GM23248 (cell line): ENCODE data around the gene C3orf18. TPM values are rescaled to one million over a fixed set of nuclear protein-coding genes. Genes with fewer than 3 reads are reported as not detected.

Experiments
- DNase-seq: peaks from one replicate; pipeline ENCODE4 v3.0.0-alpha.2; 2015
- H2AFZ ChIP-seq: fragments of 200-600 bp; sonication (generic); 2 replicates; pipeline ENCODE4 v1.6.1; 2016; ENCODE audit warnings: antibody characterized with exemption
- H3F3A ChIP-seq: fragments of 200-600 bp; sonication (generic); 2 replicates; pipeline ENCODE4 v1.6.1; 2016; ENCODE audit warnings: mild to moderate bottlenecking, antibody characterized with exemption, mixed run types; ENCODE audit not compliant: insufficient read depth
- H3K27ac ChIP-seq: fragments of 200-600 bp; sonication (generic); 2 replicates; pipeline ENCODE4 v1.5.1; 2016; ENCODE audit warnings: mild to moderate bottlenecking
- H3K27me3 ChIP-seq: fragments of 200-600 bp; sonication (generic); replicated peaks from 2 replicates; pipeline ENCODE4 v1.6.1; 2016; ENCODE audit warnings: mild to moderate bottlenecking; ENCODE audit not compliant: insufficient read depth
- H3K36me3 ChIP-seq: fragments of 200-600 bp; sonication (generic); 2 replicates; pipeline ENCODE4 v1.6.1; 2016; ENCODE audit warnings: low read depth, mild to moderate bottlenecking
- H3K4me1 ChIP-seq: fragments of 200-600 bp; sonication (generic); 2 replicates; pipeline ENCODE4 v1.6.1; 2016; ENCODE audit warnings: mild to moderate bottlenecking; ENCODE audit not compliant: insufficient read depth
- H3K4me2 ChIP-seq: fragments of 200-600 bp; sonication (generic); one replicate; pipeline ENCODE4 v1.6.1; 2016; ENCODE audit warnings: mild to moderate bottlenecking; ENCODE audit not compliant: unreplicated experiment
- H3K4me3 ChIP-seq: fragments of 200-600 bp; sonication (generic); 2 replicates; pipeline ENCODE4 v1.5.1; 2016; ENCODE audit warnings: mild to moderate bottlenecking
- H3K79me2 ChIP-seq: fragments of 200-600 bp; sonication (generic); 2 replicates; pipeline ENCODE4 v1.6.1; 2016; ENCODE audit warnings: mild to moderate bottlenecking; ENCODE audit not compliant: insufficient read depth
- H3K9ac ChIP-seq: fragments of 200-600 bp; sonication (generic); 2 replicates; pipeline ENCODE4 v1.6.1; 2016; ENCODE audit warnings: mild to moderate bottlenecking
- H3K9me2 ChIP-seq: fragments of 200-600 bp; sonication (generic); 2 replicates; pipeline ENCODE4 v1.6.1; 2016; ENCODE audit warnings: mixed run types, mild to moderate bottlenecking, moderate library complexity; ENCODE audit not compliant: insufficient read depth
- H3K9me3 ChIP-seq: fragments of 200-600 bp; sonication (generic); one replicate; pipeline ENCODE4 v1.6.1; 2017; ENCODE audit warnings: low read depth
- H4K20me1 ChIP-seq: fragments of 200-600 bp; sonication (generic); 2 replicates; pipeline ENCODE4 v1.6.0; 2016; ENCODE audit not compliant: insufficient read depth
- EZH2 ChIP-seq: fragments of 200-600 bp; sonication (generic); IDR thresholded peaks from 2 replicates; pipeline ENCODE4 v1.6.1; 2018; ENCODE audit warnings: antibody characterized with exemption, mild to moderate bottlenecking; ENCODE audit not compliant: insufficient read depth, poor library complexity, severe bottlenecking
- EZH2phosphoT487 ChIP-seq: fragments of 200-600 bp; sonication (generic); IDR thresholded peaks from 2 replicates; pipeline ENCODE4 v1.6.1; 2018; ENCODE audit warnings: antibody characterized with exemption, moderate library complexity, mild to moderate bottlenecking, low read depth; ENCODE audit not compliant: insufficient read depth
- WGBS, 2 experiments: methylation state at CpG; one replicate each; pipeline ENCODE4 v1.1.6; 2015 to 2017; ENCODE audit warnings: low lambda C conversion rate in 2 of 2, low coverage in 1 of 2; ENCODE audit errors: missing lambda C conversion rate in 2 of 2; 5-methylcytosine and 5-hydroxymethylcytosine counted together
- in situ Hi-C: fragments of 300-500 bp; cut with MboI; formaldehyde crosslinking; loops from 2 replicates; pipeline ENCODE4 v1.15.0; 2020
- polyA plus RNA-seq: library from polyadenylated mRNA; unstranded; fragments of >200 nt; fragmentation: Nextera tagmentation; extraction: Ambion mirVana; gene quantifications from 2 replicates; pipeline ENCODE4 v1.2.1, GENCODE V29; 2016
- total RNA-seq: library from RNA; depleted of rRNA; stranded (reverse); fragments of >200 nt; shearing (Covaris generic); gene quantifications from 2 replicates; pipeline ENCODE4 v1.2.3, GENCODE V29; 2014

C3orf18 gene
- total and polyA plus RNA-seq, 2 experiments from 2014 or later: 17.3 to 17.4 TPM

DNA sequence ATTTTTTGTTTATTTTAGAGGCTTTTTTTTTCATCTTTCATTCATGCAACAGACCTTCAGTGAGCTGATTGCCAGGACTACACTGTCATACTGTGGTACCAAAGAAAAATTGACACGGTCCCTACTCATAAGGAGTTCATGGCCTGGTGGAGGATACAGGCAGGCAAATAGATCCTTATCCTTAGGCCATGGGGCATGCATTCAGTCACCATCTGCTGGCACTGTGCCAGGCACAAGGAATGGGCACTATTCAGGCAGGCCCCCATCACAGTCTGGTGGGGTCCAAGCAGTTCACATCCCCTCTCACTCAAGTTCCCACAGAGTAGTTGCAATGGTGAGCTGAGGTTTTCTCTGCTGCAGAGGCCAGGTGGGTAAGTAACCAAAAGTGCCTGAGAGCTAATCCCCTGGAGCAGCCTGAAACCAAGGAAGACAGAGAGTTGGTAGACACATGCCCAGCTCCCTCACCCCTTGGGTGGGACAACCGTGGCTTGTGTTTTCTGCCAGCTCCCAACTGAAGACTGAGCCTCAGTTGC is 26.8 kb upstream of the C3orf18 start:
- no peak for DNase-seq
- H3K36me3 ChIP-seq: no peaks in the 10 kb centered on the region
- H4K20me1 ChIP-seq: no peaks in the 10 kb centered on the region
- H3K4me2 ChIP-seq: no peak overlapping the region
- H3K9me3 ChIP-seq: no peaks in the 10 kb centered on the region
- H3K4me1 ChIP-seq: peaks cover 13% of the 10 kb centered on the region
- H3K9me2 ChIP-seq: no peaks in the 10 kb centered on the region
- no peak overlapping the region for H3K9ac ChIP-seq
- in situ Hi-C loops: no loop called here
- no peaks in the 10 kb centered on the region for H3K27me3 ChIP-seq
- H3K79me2 ChIP-seq: no peaks in the 10 kb centered on the region
- no peak overlapping the region for H3K4me3 ChIP-seq
- WGBS, 2 experiments: 7 to 11% methylated on average over 2 of the region's 2 CpGs
- H2AFZ ChIP-seq: no peak overlapping the region
- no peak for TF ChIP-seq EZH2
- no peak for TF ChIP-seq EZH2phosphoT487
- H3K27ac ChIP-seq: no peak overlapping the region
- 0 out of 2 replicates have a peak, but pooled peaks cover 5% of the 10 kb centered on the region for H3F3A ChIP-seq

- H3K9me3 ChIP-seq: no peaks in the 10 kb centered on the region
- WGBS, 2 experiments: 19 to 27% methylated on average over 5 of the region's 5 CpGs
- H4K20me1 ChIP-seq: no peaks in the 10 kb centered on the region
- H3K9me2 ChIP-seq: no peaks in the 10 kb centered on the region
- no peak overlapping the region for H3K4me3 ChIP-seq
- no peak overlapping the region for H3K27ac ChIP-seq
- peaks cover 20% of the 10 kb centered on the region for H3K4me1 ChIP-seq
- TF ChIP-seq EZH2phosphoT487: no peak
- no peak for TF ChIP-seq EZH2
- no peaks in the 10 kb centered on the region for H3K79me2 ChIP-seq
- no peaks in the 10 kb centered on the region for H3K27me3 ChIP-seq
- H3K9ac ChIP-seq: no peak overlapping the region
- no peaks in the 10 kb centered on the region for H3K36me3 ChIP-seq
- no peak for DNase-seq
- in situ Hi-C loops: no loop called here
- H2AFZ ChIP-seq: 0 out of 2 replicates have a peak overlapping the region, but pooled peaks have one; percentile 14
- 0 out of 2 replicates have a peak, but pooled peaks cover 5% of the 10 kb centered on the region for H3F3A ChIP-seq
- H3K4me2 ChIP-seq: no peak overlapping the region
These were observed 25.0 kb upstream of the C3orf18 start for GRCh38 chr3:50592568-50592967.

DNA sequence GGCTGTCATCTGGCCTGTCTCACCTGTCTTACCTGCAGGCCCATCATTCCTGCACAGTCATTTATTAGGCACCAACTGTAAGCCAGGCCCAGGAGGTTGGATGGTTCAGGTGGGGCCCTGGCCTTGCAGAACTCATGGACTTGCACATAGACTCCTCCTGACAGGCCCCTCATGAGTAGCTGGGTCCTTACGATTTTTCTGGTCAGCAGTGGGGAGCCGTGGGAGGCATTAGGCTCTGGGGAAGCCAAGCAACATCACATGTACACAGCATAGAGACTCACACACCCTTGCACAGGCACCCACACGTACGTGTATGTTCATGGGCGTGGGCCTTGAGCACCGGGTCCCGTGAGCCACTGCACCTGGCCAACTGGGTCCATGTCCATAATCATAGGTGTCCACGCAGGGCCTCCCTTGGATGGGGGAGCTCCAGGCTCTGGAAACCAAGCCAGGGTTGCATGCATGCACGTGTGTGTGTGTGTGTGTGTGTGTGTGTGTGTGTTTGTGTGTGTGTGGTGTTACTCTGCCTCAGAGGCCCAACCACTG is 23.7 kb upstream of the C3orf18 start:
- no peaks in the 10 kb centered on the region for H3K36me3 ChIP-seq
- no peak overlapping the region for H3K9ac ChIP-seq
- H3K27me3 ChIP-seq: no peaks in the 10 kb centered on the region
- no peak for DNase-seq
- H3K27ac ChIP-seq: no peak overlapping the region
- no peak overlapping the region for H3K4me3 ChIP-seq
- no peaks in the 10 kb centered on the region for H3K9me2 ChIP-seq
- H2AFZ ChIP-seq: 0 out of 2 replicates have a peak overlapping the region, but pooled peaks have one; percentile 51
- H3F3A ChIP-seq: 0 out of 2 replicates have a peak, but pooled peaks cover 5% of the 10 kb centered on the region
- TF ChIP-seq EZH2: no peak
- no peak for TF ChIP-seq EZH2phosphoT487
- no peaks in the 10 kb centered on the region for H3K79me2 ChIP-seq
- in situ Hi-C loops: no loop called here
- H4K20me1 ChIP-seq: no peaks in the 10 kb centered on the region
- peaks cover 23% of the 10 kb centered on the region for H3K4me1 ChIP-seq
- 57 to 63% methylated on average over 8 to 9 of the region's 9 CpGs for WGBS, 2 experiments
- H3K9me3 ChIP-seq: no peaks in the 10 kb centered on the region
- no peak overlapping the region for H3K4me2 ChIP-seq

GRCh38 chr3:50588759-50589433 is 21.3 kb upstream of the C3orf18 start:
- no peak for TF ChIP-seq EZH2
- H3K27me3 ChIP-seq: no peaks in the 10 kb centered on the region
- H3K9me2 ChIP-seq: no peaks in the 10 kb centered on the region
- H3K4me3 ChIP-seq: no peak overlapping the region
- no peak overlapping the region for H2AFZ ChIP-seq
- H3F3A ChIP-seq: no peaks in the 10 kb centered on the region
- H3K79me2 ChIP-seq: no peaks in the 10 kb centered on the region
- no peak overlapping the region for H3K4me2 ChIP-seq
- peak; percentile 68 for DNase-seq
- H3K9ac ChIP-seq: no peak overlapping the region
- no peak overlapping the region for H3K27ac ChIP-seq
- H3K9me3 ChIP-seq: no peaks in the 10 kb centered on the region
- H3K36me3 ChIP-seq: no peaks in the 10 kb centered on the region
- H3K4me1 ChIP-seq: peaks cover 28% of the 10 kb centered on the region
- in situ Hi-C loops: no loop called here
- WGBS, 2 experiments: 91 to 92% methylated on average over 4 of the region's 4 CpGs
- H4K20me1 ChIP-seq: no peaks in the 10 kb centered on the region
